Measurements from ENCODE around the gene CAND2. TPM values are rescaled to one million over a fixed set of nuclear protein-coding genes. Genes with fewer than 3 reads are reported as not detected.
"Not testable (repeated sequence)": the region's sequence is repeated elsewhere in the genome, so short reads cannot be mapped to it uniquely, and the experiment has no call there.

CAND2 gene
- total RNA-seq, 1 donor from 2014 or later: 15.5 TPM

DNA sequence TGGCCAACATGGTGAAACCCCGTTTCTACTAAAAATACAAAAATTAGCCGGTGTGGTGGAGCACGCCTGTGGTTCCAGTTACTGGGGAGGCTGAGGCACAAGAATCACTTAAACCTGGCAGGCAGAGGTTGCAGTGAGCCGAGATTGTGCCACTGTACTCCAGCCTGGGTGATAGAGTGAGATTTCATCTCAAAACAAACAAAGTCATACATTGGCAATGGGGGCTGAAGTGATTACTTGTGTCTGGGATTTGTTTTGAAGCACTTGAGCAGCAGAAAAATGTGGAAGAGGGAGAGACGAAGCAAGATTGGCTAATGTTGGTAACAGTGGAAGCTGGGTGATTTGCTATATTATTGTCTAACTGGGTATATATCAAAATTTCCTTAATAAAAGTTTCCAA is 24.0 kb upstream of the CAND2 start:
- DNase-seq (ENCODE audit: low read depth, low spot score): no peak
- H3K27me3 Mint-ChIP-seq (ENCODE audit: low read depth): peaks cover 3% of the 10 kb centered on the region

DNA sequence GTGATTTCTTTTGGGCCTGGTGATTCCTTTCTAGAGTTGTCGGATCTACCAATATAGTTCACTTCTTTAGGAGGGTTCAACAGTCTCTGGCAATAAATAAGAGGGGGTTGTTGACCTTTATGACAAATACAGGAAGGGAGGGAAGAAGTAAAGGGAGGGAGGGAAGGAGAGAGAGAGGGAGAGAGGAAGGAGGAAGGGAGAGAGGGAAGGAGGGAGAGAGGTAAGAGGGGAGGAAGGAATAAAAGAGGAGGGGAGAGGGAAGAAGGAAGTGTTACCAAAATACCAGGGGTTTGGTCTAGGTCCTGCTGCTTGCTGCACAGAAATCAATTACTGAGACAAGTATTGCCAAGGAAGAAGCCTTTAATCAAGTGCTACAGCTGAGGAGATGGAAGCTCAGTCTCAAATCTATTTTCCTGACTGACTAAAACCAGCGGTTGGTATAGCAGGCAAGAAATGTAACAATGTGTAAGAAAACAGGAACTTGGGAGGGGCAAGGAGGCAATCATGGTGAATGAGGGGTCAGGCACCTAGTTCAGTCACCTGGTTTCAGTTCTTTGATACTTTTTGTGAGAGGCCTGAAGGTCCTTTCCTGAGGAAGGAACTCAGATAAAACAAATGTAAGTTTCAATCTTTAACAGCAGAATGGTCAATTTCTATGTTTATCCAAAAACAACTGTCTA is 23.3 kb upstream of the CAND2 start:
- Mint-ChIP-seq H3K4me1 (no peaks in the 10 kb centered on the region), H3K9me3 (no peaks in the 10 kb centered on the region), H3K27ac (ENCODE audit: unreplicated experiment) (no peak overlapping the region), H3K27me3 (ENCODE audit: low read depth) (peaks cover 3% of the 10 kb centered on the region), H3K36me3 (ENCODE audit: low read depth) (no peaks in the 10 kb centered on the region), H3K4me3 (no peak overlapping the region)
- TF ChIP-seq, protein P1, sequence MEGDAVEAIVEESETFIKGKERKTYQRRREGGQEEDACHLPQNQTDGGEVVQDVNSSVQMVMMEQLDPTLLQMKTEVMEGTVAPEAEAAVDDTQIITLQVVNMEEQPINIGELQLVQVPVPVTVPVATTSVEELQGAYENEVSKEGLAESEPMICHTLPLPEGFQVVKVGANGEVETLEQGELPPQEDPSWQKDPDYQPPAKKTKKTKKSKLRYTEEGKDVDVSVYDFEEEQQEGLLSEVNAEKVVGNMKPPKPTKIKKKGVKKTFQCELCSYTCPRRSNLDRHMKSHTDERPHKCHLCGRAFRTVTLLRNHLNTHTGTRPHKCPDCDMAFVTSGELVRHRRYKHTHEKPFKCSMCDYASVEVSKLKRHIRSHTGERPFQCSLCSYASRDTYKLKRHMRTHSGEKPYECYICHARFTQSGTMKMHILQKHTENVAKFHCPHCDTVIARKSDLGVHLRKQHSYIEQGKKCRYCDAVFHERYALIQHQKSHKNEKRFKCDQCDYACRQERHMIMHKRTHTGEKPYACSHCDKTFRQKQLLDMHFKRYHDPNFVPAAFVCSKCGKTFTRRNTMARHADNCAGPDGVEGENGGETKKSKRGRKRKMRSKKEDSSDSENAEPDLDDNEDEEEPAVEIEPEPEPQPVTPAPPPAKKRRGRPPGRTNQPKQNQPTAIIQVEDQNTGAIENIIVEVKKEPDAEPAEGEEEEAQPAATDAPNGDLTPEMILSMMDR (conservative IDR thresholded peaks at IDR 0.05): no peak
- no peak for DNase-seq (ENCODE audit: low read depth, low spot score)

More for the DNA sequence above, 24.0 kb upstream of the CAND2 start:
- no peak overlapping the region for H3K27ac Mint-ChIP-seq (ENCODE audit: unreplicated experiment)
- H3K4me1 Mint-ChIP-seq: no peaks in the 10 kb centered on the region
- no peaks in the 10 kb centered on the region for H3K9me3 Mint-ChIP-seq
- TF ChIP-seq, protein P1 (conservative IDR thresholded peaks at IDR 0.05): no peak
- H3K36me3 Mint-ChIP-seq (ENCODE audit: low read depth): no peaks in the 10 kb centered on the region
- H3K4me3 Mint-ChIP-seq: no peak overlapping the region

DNA sequence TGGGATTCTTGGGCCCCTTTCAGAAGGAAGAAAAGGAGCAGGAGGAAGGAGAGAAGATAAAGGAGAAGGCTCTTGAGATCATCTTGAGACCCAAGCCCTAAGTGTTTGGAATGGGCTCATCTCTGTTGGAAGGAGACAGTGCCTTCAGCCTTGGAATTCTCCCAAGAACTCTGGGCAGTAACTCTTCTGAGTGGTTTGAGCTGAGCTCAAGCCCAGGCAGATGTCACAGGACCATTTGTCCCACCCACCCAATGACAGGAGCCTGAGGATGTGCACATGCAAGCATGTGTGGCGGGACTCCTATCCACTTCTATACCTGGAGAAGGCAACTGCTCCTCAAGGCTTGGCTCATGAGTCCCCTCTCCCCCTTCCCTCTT is 22.8 kb upstream of the CAND2 start:
- Mint-ChIP-seq H3K4me3 (no peak overlapping the region), H3K4me1 (no peaks in the 10 kb centered on the region)
- DNase-seq (ENCODE audit: low read depth, low spot score): no peak

DNA sequence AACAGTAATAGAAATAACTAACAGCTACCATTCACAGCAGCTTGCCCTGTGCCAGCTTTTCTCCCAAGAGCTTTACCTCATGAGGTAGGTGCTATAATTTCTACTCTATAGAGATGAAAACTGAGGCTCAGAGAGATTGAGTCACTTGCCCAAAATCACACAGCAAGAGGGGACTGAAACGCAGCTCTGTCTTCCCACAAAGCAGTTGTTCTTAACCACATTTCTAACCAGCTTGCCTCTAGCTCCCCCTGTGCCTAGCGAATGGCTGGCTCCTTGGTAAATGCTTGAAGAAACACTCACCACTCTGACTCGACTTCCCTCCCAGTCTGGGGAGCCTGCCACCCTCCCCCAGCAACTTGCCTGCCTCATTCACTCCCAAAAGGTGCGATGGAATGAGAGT is 21.9 kb upstream of the CAND2 start:
- H3K4me1 Mint-ChIP-seq: no peaks in the 10 kb centered on the region
- H3K27ac Mint-ChIP-seq (ENCODE audit: unreplicated experiment): no peak overlapping the region
- peaks cover 3% of the 10 kb centered on the region for H3K27me3 Mint-ChIP-seq (ENCODE audit: low read depth)
- DNase-seq (ENCODE audit: low read depth, low spot score): no peak
- TF ChIP-seq, protein P1 (conservative IDR thresholded peaks at IDR 0.05): no peak
- no peaks in the 10 kb centered on the region for H3K9me3 Mint-ChIP-seq
- no peak overlapping the region for H3K4me3 Mint-ChIP-seq
- H3K36me3 Mint-ChIP-seq (ENCODE audit: low read depth): no peaks in the 10 kb centered on the region

More for the DNA sequence above, 22.8 kb upstream of the CAND2 start:
- no peak overlapping the region for H3K27ac Mint-ChIP-seq (ENCODE audit: unreplicated experiment)
- no peaks in the 10 kb centered on the region for H3K36me3 Mint-ChIP-seq (ENCODE audit: low read depth)
- no peaks in the 10 kb centered on the region for H3K9me3 Mint-ChIP-seq
- peaks cover 3% of the 10 kb centered on the region for H3K27me3 Mint-ChIP-seq (ENCODE audit: low read depth)
- TF ChIP-seq, protein P1 (conservative IDR thresholded peaks at IDR 0.05): no peak

DNA sequence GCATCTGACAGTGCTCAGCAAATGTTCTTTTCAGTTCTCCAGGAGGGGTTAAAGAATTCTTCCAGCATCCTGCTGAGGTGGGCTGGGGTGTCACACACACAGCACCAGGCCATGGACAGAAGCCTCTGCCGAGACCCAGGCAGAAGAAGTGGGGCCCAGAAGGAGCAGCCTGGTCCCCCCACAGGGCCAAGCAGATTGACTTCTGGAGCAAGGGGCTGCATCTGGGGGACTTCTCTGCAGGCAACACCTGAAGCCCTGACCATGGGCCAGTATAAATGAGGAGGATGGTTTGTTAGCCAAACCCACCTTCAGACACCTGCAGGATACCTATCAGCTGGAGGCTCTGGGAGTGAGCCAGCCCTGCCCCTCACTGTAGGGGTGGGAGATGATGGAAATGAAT is 21.3 kb upstream of the CAND2 start:
- no peaks in the 10 kb centered on the region for H3K9me3 Mint-ChIP-seq
- H3K4me1 Mint-ChIP-seq: no peaks in the 10 kb centered on the region
- H3K4me3 Mint-ChIP-seq: no peak overlapping the region
- no peaks in the 10 kb centered on the region for H3K36me3 Mint-ChIP-seq (ENCODE audit: low read depth)
- no peak overlapping the region for H3K27ac Mint-ChIP-seq (ENCODE audit: unreplicated experiment)
- no peak for DNase-seq (ENCODE audit: low read depth, low spot score)
- TF ChIP-seq, protein P1 (conservative IDR thresholded peaks at IDR 0.05): no peak
- H3K27me3 Mint-ChIP-seq (ENCODE audit: low read depth): peaks cover 3% of the 10 kb centered on the region

DNA sequence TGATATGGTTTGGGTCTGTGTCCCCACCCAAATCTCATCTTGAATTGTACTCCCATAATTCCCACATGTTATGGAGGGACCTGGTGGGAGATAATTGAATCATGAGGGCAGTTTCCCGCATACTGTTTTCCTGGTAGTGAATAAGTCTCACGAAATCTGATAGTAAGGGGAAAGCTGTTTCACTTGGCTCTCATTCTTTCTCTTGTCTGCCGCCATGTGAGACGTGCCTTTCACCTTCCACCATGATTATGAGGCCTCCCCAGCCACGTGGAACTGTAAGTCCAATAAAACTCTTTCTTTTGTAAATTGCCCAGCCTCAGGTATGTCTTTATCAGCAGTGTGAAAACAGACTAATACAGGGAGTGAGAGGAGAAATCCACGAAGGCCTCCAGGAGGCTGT is 20.5 kb upstream of the CAND2 start:
- not testable (repeated sequence) for H3K27me3 Mint-ChIP-seq (ENCODE audit: low read depth); H3K27ac Mint-ChIP-seq (ENCODE audit: unreplicated experiment); DNase-seq (ENCODE audit: low read depth, low spot score)

More for the DNA sequence above, 20.5 kb upstream of the CAND2 start:
- H3K4me3 Mint-ChIP-seq; H3K9me3 Mint-ChIP-seq; H3K36me3 Mint-ChIP-seq (ENCODE audit: low read depth); H3K4me1 Mint-ChIP-seq: not testable (repeated sequence)

Measured in neural crest cell (in vitro differentiated cells).